ENCODE data around the gene NT5C2.
"Not testable (repeated sequence)": the region's sequence is repeated elsewhere in the genome, so short reads cannot be mapped to it uniquely, and the experiment has no call there.

Gene NT5C2

DNA sequence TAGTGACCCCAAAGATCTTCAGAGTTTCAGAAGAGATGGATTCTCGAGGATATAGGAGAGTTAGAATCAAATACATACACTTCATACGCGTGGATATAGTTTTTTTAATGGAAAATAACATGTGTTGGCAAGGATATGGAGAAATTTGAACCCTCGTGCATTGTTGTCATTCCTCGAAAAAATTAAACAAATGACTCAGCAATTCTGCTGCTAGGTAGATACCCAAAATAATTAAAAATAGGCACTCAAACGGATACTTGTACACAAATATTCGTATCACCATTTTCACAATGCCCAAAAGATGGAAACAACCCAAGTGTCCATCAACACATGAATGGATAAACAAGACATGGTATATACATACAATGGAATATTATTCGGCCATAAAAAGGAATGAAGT, 5.6 kb upstream of the NT5C2 start:
- DNase-seq, result no peak

GRCh38 chr10:103197903-103198302, 4.8 kb upstream of the NT5C2 start:
- no peak for DNase-seq

DNA sequence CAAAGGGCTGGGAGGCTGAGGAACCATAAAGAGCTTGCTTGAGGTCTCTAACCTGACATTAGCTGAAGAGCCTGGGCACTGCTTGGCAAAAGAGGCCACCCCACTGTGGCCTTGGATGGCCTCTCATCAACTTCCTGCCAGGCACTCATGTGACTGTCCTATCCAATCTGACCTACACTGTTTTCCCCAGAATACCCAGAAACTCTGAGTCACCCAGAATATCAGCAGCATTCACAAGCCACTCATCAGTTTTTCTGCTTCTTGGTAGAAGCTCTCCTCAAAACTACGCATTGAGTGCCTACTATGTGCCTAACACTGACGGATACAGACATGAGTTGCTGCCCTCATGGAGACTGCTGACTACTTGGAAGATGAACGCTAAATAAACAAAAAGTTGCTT, 4.1 kb upstream of the NT5C2 start:
- DNase-seq, result no peak

- no peak for DNase-seq
Observed at GRCh38 chr10:103196516-103196915, 3.4 kb upstream of the NT5C2 start.

DNA sequence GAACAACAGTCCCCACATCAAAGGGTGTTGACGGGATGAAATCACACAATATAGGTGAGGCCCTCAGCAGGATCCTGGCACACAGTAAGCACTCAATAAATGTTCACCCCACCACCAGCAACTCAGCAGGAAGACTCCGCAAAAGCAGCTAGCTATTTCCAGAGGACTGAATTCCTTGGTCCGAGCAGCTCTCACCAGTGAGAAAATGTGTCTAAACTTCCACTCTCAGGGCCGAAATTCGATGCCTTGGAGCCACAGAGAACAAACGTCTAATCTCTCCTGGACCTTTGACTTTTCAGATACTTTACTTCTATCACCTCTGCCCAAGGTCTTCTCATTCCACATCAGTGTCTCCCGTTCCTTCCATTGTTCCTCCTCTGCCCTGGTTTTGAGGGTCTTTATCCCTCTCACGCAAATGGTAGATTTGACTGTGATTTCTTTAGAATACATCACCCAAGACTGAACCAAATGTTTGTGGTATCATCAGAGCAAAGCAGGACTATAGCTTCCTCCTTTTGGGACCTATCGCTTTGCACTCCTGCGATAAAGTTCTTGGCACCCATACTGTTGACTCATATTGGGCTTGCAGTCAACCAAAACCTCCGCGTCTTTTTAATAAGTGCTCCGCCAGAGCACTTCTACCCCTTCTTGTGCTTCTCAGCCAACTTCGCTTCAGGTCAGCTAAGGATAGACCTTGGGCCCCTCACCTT, 903 bp upstream of the NT5C2 start:
- DNase-seq, result no peak

DNA sequence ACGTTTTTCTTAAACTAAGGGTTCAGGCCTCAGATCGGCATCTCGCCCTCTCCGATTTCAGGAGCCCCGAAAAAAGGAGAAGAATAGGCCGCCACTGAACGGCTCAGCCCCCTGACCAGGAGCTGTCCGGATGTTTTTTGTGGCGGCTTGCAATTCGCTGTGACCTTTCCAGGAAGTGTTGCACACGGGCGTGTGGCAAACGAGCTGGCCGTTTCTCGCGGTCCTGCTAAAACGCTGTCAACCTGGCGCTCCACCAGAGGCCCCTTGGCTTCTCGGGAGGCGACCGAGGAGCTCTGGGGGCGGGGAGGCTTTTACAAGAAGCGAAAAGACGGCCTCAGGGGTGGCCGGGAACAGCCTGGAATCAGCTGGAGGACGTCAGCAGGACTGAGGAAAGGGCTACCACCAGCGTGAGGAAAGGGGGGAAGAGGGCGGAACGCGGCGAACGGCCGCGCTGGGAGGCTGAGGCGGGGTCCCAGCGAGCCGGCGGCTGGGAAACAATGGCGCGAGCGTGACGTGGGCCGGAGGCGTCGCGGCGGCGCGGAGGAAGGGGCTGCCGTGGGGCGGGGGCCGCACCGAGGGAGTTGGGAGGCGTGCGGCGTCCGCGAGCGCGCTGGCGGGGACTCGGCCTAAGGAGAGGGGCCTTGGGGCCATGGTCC, 493 bp downstream of the NT5C2 start:
- DNase-seq, result peak; percentile 56

- peak; percentile 8 for DNase-seq
Observed at GRCh38 chr10:103192089-103192450, 1.0 kb downstream of the NT5C2 start.

DNA sequence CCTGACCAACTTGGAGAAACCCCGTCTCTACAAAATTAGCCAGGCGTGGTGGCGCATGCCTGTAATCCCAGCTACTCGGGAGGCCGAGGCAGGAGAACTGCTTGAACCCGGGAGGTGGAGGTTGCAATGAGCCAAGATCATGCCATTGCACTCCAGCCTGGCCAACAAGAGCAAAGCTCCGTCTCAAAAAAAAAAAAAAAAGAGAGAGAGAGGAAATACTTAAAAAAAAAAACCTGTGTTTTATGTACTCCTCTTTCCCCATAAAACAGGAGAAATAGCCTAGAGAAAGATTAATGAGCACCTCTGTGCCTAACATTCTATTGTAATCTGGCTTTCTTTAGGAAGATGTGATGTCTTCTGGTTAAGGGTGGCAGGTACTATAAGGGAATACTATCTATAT, 1.9 kb downstream of the NT5C2 start:
- DNase-seq, result not testable (repeated sequence)

DNA sequence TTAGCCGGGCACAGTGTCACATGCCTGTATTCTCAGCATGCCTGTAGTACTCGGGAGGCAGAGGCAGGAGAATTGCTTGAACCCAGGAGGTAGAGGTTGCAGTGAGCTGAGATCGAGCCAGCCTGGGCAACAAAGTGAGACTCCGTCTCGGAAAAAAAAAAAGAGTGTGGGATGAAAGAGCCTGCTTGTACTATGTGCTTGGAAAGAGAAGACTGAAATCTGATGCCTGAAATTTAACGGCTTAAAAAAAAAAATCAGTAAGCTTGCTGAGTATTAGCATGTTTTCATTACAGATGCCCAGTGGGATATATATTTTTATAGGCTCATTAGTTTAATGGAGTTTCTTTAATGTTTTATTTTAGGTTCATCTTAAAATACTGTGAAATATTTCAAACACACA, 4.2 kb downstream of the NT5C2 start:
- no peak for DNase-seq

GRCh38 chr10:103186128-103186527, 6.9 kb downstream of the NT5C2 start:
- no peak for DNase-seq

DNA sequence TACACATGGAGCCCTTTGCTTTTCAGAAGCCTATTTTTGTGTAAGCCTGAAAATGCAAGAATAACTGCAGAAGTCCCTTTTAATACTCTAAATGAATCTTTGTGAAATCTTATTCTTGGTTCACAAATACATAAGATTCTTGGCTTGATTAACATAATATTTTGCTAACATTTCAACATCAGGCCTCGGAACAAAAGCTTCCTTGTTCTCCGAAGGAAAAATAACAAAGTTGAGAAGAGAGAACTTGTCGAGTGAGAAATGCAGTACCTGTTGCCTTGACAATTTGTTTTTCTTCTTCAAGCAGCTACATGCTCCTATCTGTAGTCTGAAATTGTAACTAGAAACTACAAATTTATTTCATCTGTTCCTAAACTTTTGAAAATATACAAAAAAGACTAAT, 8.5 kb downstream of the NT5C2 start:
- no peak for DNase-seq

DNA sequence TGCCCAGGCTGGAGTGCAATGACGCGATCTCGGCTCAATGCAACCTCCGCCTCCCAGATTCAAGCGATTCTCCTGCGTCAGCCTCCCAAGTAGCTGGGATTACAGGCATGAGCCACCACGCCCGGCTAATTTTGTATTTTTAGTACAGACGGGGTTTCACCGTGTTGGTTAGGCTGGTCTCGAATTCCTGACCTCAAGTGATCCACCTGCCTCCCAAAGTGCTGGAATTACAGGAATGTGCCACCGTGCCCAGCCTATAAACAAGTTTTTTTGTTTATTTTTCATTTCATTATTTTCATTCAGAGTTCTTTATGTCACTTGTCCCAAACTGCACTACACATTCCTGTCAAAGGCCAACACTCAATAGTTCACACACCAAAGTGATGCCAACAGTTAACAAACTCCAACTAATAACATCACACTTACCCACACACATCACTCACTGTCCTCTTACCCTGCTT, 9.1 kb downstream of the NT5C2 start:
- not testable (repeated sequence) for DNase-seq

DNA sequence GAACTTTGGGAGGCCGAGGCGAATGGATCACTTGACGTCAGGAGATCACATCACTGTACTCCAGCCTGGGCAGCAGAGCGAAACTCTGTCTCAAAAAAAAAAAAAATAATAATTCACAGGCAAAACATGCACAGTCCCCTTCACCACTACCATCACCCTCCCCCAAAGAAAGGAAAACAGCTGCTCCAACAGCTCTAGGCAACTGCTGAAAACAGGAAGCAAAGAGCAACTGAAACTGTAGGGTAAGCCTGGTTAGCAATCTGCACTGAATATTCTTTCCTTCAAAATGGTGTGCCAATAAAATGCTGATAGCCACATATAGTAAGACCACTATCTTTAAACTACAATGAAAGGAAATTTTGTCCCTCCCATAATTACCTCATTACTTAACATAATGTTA, 11.8 kb downstream of the NT5C2 start:
- no peak for DNase-seq

DNA sequence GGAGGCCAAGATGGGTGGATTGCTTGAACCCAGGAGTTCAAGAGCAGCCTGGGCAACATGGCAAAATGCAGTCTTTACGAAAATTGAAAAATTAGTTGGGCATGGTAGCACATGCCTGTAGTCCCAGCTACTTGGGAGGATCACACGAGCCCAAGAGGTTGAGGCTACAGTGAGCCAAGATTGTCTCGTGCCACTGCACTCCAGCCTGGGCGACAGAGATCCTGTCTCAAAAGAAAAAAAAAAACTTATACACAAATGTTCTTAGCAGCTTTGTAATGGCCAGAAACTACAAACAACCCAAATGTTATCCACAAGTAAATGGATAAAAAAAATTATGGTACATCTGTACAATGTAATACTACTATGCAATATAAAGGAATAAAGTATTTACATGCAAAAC, 12.6 kb downstream of the NT5C2 start:
- no peak for DNase-seq

GRCh38 chr10:103177123-103177522, 15.9 kb downstream of the NT5C2 start:
- DNase-seq, result no peak

- no peak for DNase-seq
Observed at GRCh38 chr10:103175580-103176285, 17.3 kb downstream of the NT5C2 start.

GRCh38 chr10:103174324-103174723, 18.7 kb downstream of the NT5C2 start:
- DNase-seq, result not testable (repeated sequence)

DNA sequence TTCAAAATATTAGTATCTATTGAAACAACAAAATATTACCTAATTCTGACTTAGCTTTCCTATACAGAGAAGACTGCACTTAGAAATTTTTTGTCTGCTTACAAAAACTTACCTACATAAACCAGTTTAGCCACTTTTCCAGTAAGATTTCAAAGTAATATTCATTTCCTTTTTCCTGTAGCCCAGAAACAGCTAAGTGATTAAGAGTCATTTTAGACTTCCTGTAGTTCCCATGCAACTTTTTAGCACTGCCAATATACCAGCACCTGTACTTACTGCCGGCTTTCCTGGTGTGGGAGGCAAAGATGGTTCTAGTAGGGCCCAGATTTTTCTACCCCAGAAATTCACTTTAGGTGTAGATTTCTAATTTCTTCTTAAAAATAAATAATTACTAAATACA, 21.8 kb downstream of the NT5C2 start:
- DNase-seq, result no peak

DNA sequence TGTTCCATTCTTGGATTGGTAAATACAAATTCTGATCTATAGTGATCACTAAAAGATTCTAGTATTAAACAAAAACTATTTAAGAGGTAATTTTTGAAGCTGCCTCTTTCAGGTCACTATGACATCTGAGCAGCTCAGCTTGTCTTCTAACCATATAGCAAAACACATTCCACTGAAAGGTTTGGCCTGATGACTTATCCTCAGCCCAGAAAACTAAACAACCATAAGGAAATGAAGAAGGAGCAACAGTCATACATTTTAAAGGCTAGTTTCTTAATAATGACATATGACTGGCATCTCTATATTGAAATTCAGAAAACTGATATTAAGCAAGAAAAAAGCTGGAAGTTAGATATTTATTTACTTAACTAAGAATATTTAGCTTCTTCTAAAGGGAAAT, 24.6 kb downstream of the NT5C2 start:
- no peak for DNase-seq

DNA sequence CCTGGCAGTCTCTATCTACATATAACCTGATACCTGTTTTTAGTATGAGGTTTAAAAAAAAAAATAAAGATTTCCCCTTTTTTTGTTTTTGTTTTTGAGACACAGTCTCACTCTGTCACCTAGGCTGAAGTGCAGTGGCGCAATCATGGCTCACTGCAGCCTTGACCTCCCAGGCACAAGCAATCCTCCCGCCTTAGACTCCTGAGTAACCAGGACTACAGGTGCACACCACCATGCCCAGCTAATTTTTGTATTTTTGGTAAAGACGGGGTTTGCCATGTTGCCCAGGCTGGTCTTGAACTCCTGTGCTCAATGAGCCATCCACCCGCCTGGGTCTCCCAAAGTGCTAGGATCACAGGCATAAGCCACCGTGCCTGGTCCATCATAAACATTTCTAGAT, 25.5 kb downstream of the NT5C2 start:
- DNase-seq, result not testable (repeated sequence)

DNA sequence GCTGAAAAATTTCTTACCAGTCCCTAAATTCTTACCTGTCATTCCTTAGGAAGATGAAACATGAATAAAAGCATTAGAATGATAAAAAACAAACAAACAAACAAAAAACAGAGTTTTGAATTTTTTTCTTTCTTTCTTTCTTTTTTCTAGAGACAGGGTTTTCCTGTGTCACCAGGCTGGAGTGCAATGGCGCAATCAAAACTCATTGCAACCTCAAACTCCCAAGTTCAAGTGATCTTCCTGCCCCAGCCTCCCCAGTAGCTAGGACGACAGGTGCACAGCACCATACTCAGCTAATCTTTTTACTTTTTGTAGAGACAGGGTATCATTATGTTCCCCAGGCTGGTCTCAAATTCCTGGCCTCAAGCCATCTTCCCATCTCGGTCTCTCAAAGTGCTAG, 26.5 kb downstream of the NT5C2 start:
- no peak for DNase-seq

DNA sequence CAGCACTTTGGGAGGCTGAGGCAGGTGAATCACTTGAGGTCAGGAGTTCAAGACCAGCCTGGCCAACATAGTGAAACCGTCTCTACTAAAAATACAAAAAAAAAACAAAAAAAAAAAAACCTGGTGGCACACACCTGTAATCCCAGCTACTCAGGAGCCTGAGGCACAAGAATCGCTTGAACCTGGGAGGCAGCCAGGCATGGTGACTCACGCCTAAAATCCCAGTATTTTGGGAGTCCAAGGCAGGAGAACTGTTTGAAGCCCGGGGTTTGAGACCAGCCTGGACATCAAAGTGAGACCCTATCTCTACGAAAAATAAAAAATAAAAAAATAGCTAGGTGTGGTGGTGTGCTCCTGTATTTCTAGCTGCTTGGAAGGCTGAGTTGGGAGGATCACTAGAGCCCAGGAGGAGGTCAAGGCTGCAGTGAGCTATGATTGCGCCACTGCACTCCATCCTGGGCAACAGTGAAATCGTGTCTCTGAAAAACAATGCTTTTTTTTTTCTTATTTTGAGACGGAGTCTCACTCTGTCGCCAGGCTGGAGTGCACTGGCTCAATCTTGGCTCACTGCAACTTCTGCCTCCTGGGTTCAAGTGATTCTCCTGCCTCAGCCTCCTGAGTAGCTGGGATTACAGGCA, 29.2 kb downstream of the NT5C2 start:
- not testable (repeated sequence) for DNase-seq

DNA sequence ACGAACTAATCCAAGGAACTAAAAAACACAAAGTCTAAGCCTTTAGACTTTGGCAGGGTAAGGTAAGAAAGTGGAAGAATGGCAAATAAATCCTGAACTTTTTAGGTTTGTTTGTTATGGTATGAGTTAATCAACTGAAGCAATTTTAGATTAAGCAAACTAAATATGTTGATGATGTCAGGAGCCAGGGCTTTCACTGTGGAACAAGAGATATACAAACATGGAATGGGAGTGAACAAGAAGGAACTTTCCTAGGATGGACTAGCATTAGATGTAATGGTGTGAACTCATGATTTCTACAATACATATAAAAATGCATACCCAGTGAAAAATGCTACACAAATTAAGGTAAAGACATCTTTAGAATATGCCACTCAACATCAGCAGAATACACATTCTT, 35.8 kb downstream of the NT5C2 start:
- no peak for DNase-seq

Data from stimulated activated CD4-positive, alpha-beta T cell treated with anti-CD3 and anti-CD28 coated beads, Interleukin-4, amount 100 ng/mL, for 1 hour (primary cell).